Cerebellar nuclear complex (tissue), 1 donor: Measurements from ENCODE around the gene GEN1.

Experiments
- DNase-seq, 2 experiments: peaks; one replicate each; lab custom pipeline; 2025; lab: John Stamatoyannopoulos, UW

The GEN1 gene

GRCh38 chr2:17754773-17755425 lies 961 bp downstream of the GEN1 start:
- DNase-seq = no peak

GRCh38 chr2:17756668-17757067 lies 2.7 kb downstream of the GEN1 start:
- DNase-seq = no peak

- DNase-seq = no peak
Measured at GRCh38 chr2:17757321-17757720, 3.4 kb downstream of the GEN1 start.

- no peak for DNase-seq
Measured at GRCh38 chr2:17758118-17758517, 4.2 kb downstream of the GEN1 start.

- no peak for DNase-seq
Measured at GRCh38 chr2:17759805-17760204, 5.9 kb downstream of the GEN1 start.

GRCh38 chr2:17762451-17762850 lies 8.5 kb downstream of the GEN1 start:
- no peak for DNase-seq

GRCh38 chr2:17763641-17764333 lies 9.8 kb downstream of the GEN1 start:
- no peak for DNase-seq

GRCh38 chr2:17765398-17765797 lies 11.5 kb downstream of the GEN1 start:
- DNase-seq = no peak

- no peak for DNase-seq
Measured at GRCh38 chr2:17768894-17769293, 15.0 kb downstream of the GEN1 start.

GRCh38 chr2:17771956-17772355 lies 18.0 kb downstream of the GEN1 start:
- no peak for DNase-seq

GRCh38 chr2:17772532-17772931 lies 18.6 kb downstream of the GEN1 start:
- no peak for DNase-seq

GRCh38 chr2:17780546-17780945 lies 26.6 kb downstream of the GEN1 start:
- DNase-seq = no peak

GRCh38 chr2:17781482-17781881 lies 27.5 kb downstream of the GEN1 start:
- no peak for DNase-seq

GRCh38 chr2:17786727-17787126 lies 32.8 kb downstream of the GEN1 start:
- DNase-seq = no peak

GRCh38 chr2:17788773-17789172 lies 34.8 kb downstream of the GEN1 start:
- no peak for DNase-seq

- no peak for DNase-seq
Measured at GRCh38 chr2:17790536-17790935, 36.6 kb downstream of the GEN1 start.

GRCh38 chr2:17791121-17791816 lies 37.3 kb downstream of the GEN1 start:
- no peak for DNase-seq

- DNase-seq = no peak
Measured at GRCh38 chr2:17791817-17792130, 37.8 kb downstream of the GEN1 start.

GRCh38 chr2:17792515-17792914 lies 38.6 kb downstream of the GEN1 start:
- no peak for DNase-seq

- DNase-seq = no peak
Measured at GRCh38 chr2:17793296-17793695, 39.4 kb downstream of the GEN1 start.

- no peak for DNase-seq
Measured at GRCh38 chr2:17793803-17794354, 39.9 kb downstream of the GEN1 start.

- DNase-seq = no peak
Measured at GRCh38 chr2:17795309-17795708, 41.4 kb downstream of the GEN1 start.

- no peak for DNase-seq
Measured at GRCh38 chr2:17798338-17798737, 44.4 kb downstream of the GEN1 start.
